PC-9 (cell line): ENCODE results near the gene EPHA3.

Source experiments
- EZH2 ChIP-seq: fragments of 200-600 bp; sonication (generic); IDR thresholded peaks from 2 replicates; pipeline ENCODE4 v1.8.0; 2017; ENCODE audit warnings: antibody characterized with exemption, low read depth
- TF ChIP-seq, protein P1 (sequence below): fragments of 200-600 bp; sonication (generic); conservative IDR thresholded peaks from 2 replicates; pipeline ENCODE4 v1.6.1; 2017; ENCODE audit warnings: mixed run types, antibody characterized with exemption, mild to moderate bottlenecking, moderate library complexity

DNA sequence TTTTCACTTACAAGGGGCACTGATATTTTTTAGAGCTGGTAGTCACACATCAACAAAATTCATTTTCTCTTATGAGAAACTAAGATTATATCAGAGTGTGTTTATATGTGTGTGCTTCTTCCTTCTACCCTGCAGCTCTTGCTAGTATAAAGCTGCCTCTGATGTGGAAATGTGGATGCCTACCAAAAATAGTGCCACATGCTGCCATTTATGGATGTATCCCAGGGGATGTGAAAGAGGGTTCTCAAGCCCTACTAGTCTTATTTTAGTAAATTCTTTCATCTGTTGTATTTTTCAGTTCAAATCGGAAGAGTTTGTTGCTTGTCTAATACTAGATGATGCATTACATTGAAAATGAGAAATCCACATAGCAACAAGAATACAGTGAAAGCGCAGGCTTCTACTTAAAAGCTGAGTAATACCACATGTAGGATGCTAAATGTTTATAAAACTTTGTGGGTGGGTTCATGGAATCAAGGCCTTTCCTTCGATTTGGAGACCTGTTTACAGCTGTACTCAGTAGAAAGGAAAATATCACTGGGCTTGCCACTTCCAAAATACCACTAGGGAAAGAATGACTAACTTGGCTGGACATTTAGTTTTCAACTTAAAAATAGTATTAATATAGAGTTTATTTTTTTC, 399.2 kb downstream of the EPHA3 start:
- TF ChIP-seq, protein P1, sequence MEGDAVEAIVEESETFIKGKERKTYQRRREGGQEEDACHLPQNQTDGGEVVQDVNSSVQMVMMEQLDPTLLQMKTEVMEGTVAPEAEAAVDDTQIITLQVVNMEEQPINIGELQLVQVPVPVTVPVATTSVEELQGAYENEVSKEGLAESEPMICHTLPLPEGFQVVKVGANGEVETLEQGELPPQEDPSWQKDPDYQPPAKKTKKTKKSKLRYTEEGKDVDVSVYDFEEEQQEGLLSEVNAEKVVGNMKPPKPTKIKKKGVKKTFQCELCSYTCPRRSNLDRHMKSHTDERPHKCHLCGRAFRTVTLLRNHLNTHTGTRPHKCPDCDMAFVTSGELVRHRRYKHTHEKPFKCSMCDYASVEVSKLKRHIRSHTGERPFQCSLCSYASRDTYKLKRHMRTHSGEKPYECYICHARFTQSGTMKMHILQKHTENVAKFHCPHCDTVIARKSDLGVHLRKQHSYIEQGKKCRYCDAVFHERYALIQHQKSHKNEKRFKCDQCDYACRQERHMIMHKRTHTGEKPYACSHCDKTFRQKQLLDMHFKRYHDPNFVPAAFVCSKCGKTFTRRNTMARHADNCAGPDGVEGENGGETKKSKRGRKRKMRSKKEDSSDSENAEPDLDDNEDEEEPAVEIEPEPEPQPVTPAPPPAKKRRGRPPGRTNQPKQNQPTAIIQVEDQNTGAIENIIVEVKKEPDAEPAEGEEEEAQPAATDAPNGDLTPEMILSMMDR: no peak
- no peak for TF ChIP-seq EZH2
